Karpas-422 (cell line): ENCODE results near the gene RBMS3. TPM values are rescaled to one million over a fixed set of nuclear protein-coding genes. Genes with fewer than 3 reads are reported as not detected.

Source experiments
- DNase-seq: peaks from one replicate; pipeline ENCODE4 v3.0.0-alpha.2; 2015
- H2AFZ ChIP-seq: fragments of 200-600 bp; sonication (generic); 2 replicates; pipeline ENCODE4 v1.6.1; 2014; ENCODE audit warnings: antibody characterized with exemption, low read length, mixed read lengths
- H3K27ac ChIP-seq: fragments of 200-600 bp; sonication (generic); 2 replicates; pipeline ENCODE4 v1.5.1; 2014; ENCODE audit warnings: mild to moderate bottlenecking, low read length, moderate library complexity
- H3K27me3 ChIP-seq: fragments of 200-600 bp; sonication (generic); 2 replicates; pipeline ENCODE4 v1.6.1; 2014; ENCODE audit warnings: low read length, mixed read lengths
- H3K36me3 ChIP-seq: fragments of 200-600 bp; sonication (generic); 2 replicates; pipeline ENCODE4 v1.6.1; 2014; ENCODE audit warnings: low read length, mixed read lengths; ENCODE audit not compliant: insufficient read depth
- H3K4me1 ChIP-seq: fragments of 200-600 bp; sonication (generic); 2 replicates; pipeline ENCODE4 v1.6.1; 2014; ENCODE audit warnings: mild to moderate bottlenecking, low read length, mixed read lengths
- H3K4me2 ChIP-seq: fragments of 200-600 bp; sonication (generic); 2 replicates; pipeline ENCODE4 v1.6.1; 2014; ENCODE audit warnings: low read length, low read depth, mild to moderate bottlenecking; ENCODE audit not compliant: poor library complexity, severe bottlenecking
- H3K4me3 ChIP-seq: fragments of 200-600 bp; sonication (generic); 2 replicates; pipeline ENCODE4 v1.5.1; 2014; ENCODE audit warnings: mild to moderate bottlenecking, antibody characterized with exemption, low read length, mixed read lengths
- H3K79me2 ChIP-seq: fragments of 200-600 bp; sonication (generic); 2 replicates; pipeline ENCODE4 v1.6.1; 2014; ENCODE audit warnings: mild to moderate bottlenecking, low read length, mixed read lengths
- H3K9ac ChIP-seq: fragments of 200-600 bp; sonication (generic); 2 replicates; pipeline ENCODE4 v1.6.0; 2014; ENCODE audit warnings: low read length
- H3K9me2 ChIP-seq: fragments of 200-600 bp; sonication (generic), shearing (Covaris generic); replicated peaks from 2 replicates; pipeline ENCODE4 v1.6.0; 2014; ENCODE audit warnings: mild to moderate bottlenecking, low read length, moderate library complexity; ENCODE audit not compliant: insufficient read depth
- H3K9me3 ChIP-seq: fragments of 300-700, 200-600 bp; sonication (generic); 2 replicates; pipeline ENCODE4 v1.6.1; 2014; ENCODE audit warnings: low read length, mixed read lengths
- H4K20me1 ChIP-seq: fragments of 200-600 bp; sonication (generic); 2 replicates; pipeline ENCODE4 v1.6.1; 2014; ENCODE audit warnings: mild to moderate bottlenecking, antibody characterized with exemption, low read length, low read depth; ENCODE audit not compliant: insufficient read depth
- total RNA-seq: library from RNA; depleted of rRNA; stranded (reverse); fragments of >200 nt; shearing (Covaris generic); gene quantifications from 2 replicates; pipeline ENCODE4 v1.2.3, GENCODE V29; 2014; ENCODE audit warnings: low replicate concordance

The RBMS3 gene
- total RNA-seq, 1 experiment from 2014 or later: not detected

- Histone ChIP-seq H3K27me3 (no peaks in the 10 kb centered on the region), H3K9me2 (no peaks in the 10 kb centered on the region), H3K9me3 (peaks cover 18% of the 10 kb centered on the region), H3K27ac (no peak overlapping the region), H3K9ac (no peak overlapping the region), H3K79me2 (no peaks in the 10 kb centered on the region), H4K20me1 (no peaks in the 10 kb centered on the region), H3K4me2 (no peak overlapping the region), H2AFZ (no peak overlapping the region), H3K4me1 (no peaks in the 10 kb centered on the region), H3K36me3 (no peaks in the 10 kb centered on the region), H3K4me3 (no peak overlapping the region)
- DNase-seq: no peak
These were observed 661.4 kb downstream of the RBMS3 start for GRCh38 chr3:29942297-29942696.

DNA sequence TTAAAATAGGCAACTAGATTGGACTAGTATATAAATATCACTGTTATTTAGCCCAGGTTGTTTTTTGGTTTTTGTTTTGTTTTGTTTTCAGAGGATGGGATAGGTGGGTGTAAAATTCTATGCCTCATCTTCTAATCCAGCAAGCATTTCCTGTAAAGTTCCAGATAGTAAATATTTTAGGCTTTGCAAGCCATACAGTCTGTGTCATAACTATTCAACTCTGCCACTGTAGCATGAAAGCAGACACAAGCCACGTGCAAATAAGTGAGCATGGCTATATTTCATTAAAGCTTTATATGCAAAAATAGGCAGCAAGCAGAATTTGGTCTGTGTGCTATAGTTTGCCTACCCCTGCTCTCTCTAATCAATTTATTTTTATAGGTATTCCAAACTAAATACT is 668.3 kb downstream of the RBMS3 start:
- no peak for DNase-seq

GRCh38 chr3:29949940-29950616 is 669.2 kb downstream of the RBMS3 start:
- no peaks in the 10 kb centered on the region for H3K9me2 ChIP-seq
- no peaks in the 10 kb centered on the region for H4K20me1 ChIP-seq
- H3K9ac ChIP-seq: no peak overlapping the region
- no peak overlapping the region for H3K27ac ChIP-seq
- H3K4me2 ChIP-seq: no peak overlapping the region
- no peaks in the 10 kb centered on the region for H3K36me3 ChIP-seq
- no peak overlapping the region for H2AFZ ChIP-seq
- no peaks in the 10 kb centered on the region for H3K4me1 ChIP-seq
- DNase-seq: no peak
- H3K79me2 ChIP-seq: no peaks in the 10 kb centered on the region
- H3K4me3 ChIP-seq: no peak overlapping the region
- peaks cover 3% of the 10 kb centered on the region; the same call in 1 of the 2 replicates for H3K9me3 ChIP-seq
- no peaks in the 10 kb centered on the region; the same call in 1 of the 2 replicates for H3K27me3 ChIP-seq

More for the DNA sequence above, 668.3 kb downstream of the RBMS3 start:
- no peak overlapping the region for H3K4me3 ChIP-seq
- H3K4me2 ChIP-seq: no peak overlapping the region
- H3K79me2 ChIP-seq: no peaks in the 10 kb centered on the region
- no peak overlapping the region for H3K9ac ChIP-seq
- no peaks in the 10 kb centered on the region for H3K4me1 ChIP-seq
- H3K9me3 ChIP-seq: peaks cover 6% of the 10 kb centered on the region; the same call in 1 of the 2 replicates
- no peaks in the 10 kb centered on the region for H3K9me2 ChIP-seq
- H4K20me1 ChIP-seq: no peaks in the 10 kb centered on the region
- H3K27ac ChIP-seq: no peak overlapping the region
- H3K36me3 ChIP-seq: no peaks in the 10 kb centered on the region
- no peak overlapping the region for H2AFZ ChIP-seq
- no peaks in the 10 kb centered on the region; the same call in 1 of the 2 replicates for H3K27me3 ChIP-seq

DNA sequence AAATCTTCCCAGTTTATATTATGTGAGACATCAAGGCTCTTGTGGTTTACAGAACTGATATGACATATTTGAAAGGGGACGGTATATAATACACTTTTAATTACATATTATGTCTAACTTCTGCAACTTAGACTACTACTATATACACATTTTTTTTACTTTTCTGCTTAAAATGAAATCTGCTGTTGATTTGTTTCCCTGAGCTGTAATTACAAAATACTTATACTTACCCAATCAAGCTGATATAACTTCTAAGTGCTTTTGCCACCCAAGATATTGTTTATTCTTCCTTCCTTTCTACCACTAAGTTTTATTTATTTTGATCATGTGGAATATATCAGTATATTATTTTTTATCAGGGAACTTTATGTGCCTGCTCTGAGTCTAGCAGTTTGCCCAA is 671.6 kb downstream of the RBMS3 start:
- H3K9me2 ChIP-seq: no peaks in the 10 kb centered on the region
- H3K36me3 ChIP-seq: no peaks in the 10 kb centered on the region
- H2AFZ ChIP-seq: no peak overlapping the region
- H3K9ac ChIP-seq: no peak overlapping the region
- H3K79me2 ChIP-seq: no peaks in the 10 kb centered on the region
- no peaks in the 10 kb centered on the region for H3K4me1 ChIP-seq
- no peak for DNase-seq
- no peaks in the 10 kb centered on the region; the same call in 1 of the 2 replicates for H3K27me3 ChIP-seq
- no peak overlapping the region for H3K4me3 ChIP-seq
- no peak overlapping the region for H3K27ac ChIP-seq
- peaks cover 3% of the 10 kb centered on the region for H3K9me3 ChIP-seq
- H3K4me2 ChIP-seq: no peak overlapping the region
- H4K20me1 ChIP-seq: no peaks in the 10 kb centered on the region

GRCh38 chr3:29955413-29955812 is 674.5 kb downstream of the RBMS3 start:
- Histone ChIP-seq H3K4me3 (no peak overlapping the region), H3K4me1 (no peaks in the 10 kb centered on the region), H3K4me2 (no peak overlapping the region), H4K20me1 (no peaks in the 10 kb centered on the region), H3K27me3 (no peaks in the 10 kb centered on the region), H3K9ac (no peak overlapping the region), H3K36me3 (no peaks in the 10 kb centered on the region), H3K9me3 (peaks cover 7% of the 10 kb centered on the region), H3K79me2 (no peaks in the 10 kb centered on the region), H3K27ac (no peak overlapping the region), H2AFZ (no peak overlapping the region), H3K9me2 (no peaks in the 10 kb centered on the region)
- no peak for DNase-seq

- no peak overlapping the region for H2AFZ ChIP-seq
- no peaks in the 10 kb centered on the region for H3K79me2 ChIP-seq
- H4K20me1 ChIP-seq: no peaks in the 10 kb centered on the region
- H3K9ac ChIP-seq: no peak overlapping the region
- no peaks in the 10 kb centered on the region for H3K4me1 ChIP-seq
- peaks cover 7% of the 10 kb centered on the region for H3K9me3 ChIP-seq
- no peaks in the 10 kb centered on the region for H3K9me2 ChIP-seq
- H3K4me2 ChIP-seq: no peak overlapping the region
- no peaks in the 10 kb centered on the region for H3K36me3 ChIP-seq
- DNase-seq: no peak
- no peak overlapping the region for H3K4me3 ChIP-seq
- H3K27me3 ChIP-seq: no peaks in the 10 kb centered on the region
- H3K27ac ChIP-seq: no peak overlapping the region
These were observed 677.9 kb downstream of the RBMS3 start for GRCh38 chr3:29958816-29959215.

GRCh38 chr3:29971895-29972294 is 691.0 kb downstream of the RBMS3 start:
- Histone ChIP-seq H3K4me2 (no peak overlapping the region), H3K9ac (no peak overlapping the region), H2AFZ (no peak overlapping the region), H3K79me2 (no peaks in the 10 kb centered on the region), H3K9me3 (peaks cover 16% of the 10 kb centered on the region), H4K20me1 (no peaks in the 10 kb centered on the region), H3K4me1 (no peaks in the 10 kb centered on the region), H3K27me3 (no peaks in the 10 kb centered on the region), H3K27ac (no peak overlapping the region), H3K9me2 (peaks cover 3% of the 10 kb centered on the region; the same call in 1 of the 2 replicates), H3K36me3 (no peaks in the 10 kb centered on the region), H3K4me3 (no peak overlapping the region)
- no peak for DNase-seq

DNA sequence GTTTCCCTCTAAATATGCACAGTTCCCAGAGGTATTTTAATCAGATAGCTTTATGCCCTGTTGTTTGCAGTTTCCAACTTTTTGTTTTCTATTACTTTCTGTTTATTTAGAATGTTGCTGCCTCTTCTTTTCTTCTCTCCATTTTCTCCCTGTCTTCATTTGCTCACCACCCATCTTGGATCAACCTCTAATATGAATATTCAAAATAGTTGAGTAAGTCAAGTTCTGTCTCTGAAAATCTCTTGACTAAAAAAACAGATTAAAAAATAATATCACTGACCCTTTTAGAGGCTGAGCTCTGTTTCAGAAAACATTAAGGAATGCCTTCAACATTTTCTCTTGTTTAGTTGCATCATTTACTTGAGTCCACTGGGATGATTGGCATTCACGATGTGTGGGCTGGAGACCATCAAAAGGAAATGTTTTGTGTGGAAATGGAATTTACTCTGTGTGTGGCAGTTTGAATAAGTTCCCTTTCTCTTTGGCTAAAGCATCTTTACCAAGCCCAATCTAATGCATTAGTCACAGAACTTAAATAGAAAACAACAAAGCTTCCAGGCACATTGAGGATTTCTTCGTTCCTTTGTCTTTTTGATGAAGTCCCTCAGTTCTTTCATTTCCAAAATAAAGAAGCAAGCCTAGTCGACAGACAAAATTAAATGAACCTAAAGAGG is 691.6 kb downstream of the RBMS3 start:
- H3K9me3 ChIP-seq: peaks cover 19% of the 10 kb centered on the region
- no peaks in the 10 kb centered on the region for H3K79me2 ChIP-seq
- no peak overlapping the region for H3K27ac ChIP-seq
- no peaks in the 10 kb centered on the region for H4K20me1 ChIP-seq
- H3K4me3 ChIP-seq: no peak overlapping the region
- no peaks in the 10 kb centered on the region for H3K27me3 ChIP-seq
- no peak overlapping the region for H2AFZ ChIP-seq
- no peak for DNase-seq
- H3K4me2 ChIP-seq: no peak overlapping the region
- H3K36me3 ChIP-seq: no peaks in the 10 kb centered on the region
- peaks cover 3% of the 10 kb centered on the region; the same call in 1 of the 2 replicates for H3K9me2 ChIP-seq
- no peaks in the 10 kb centered on the region for H3K4me1 ChIP-seq
- H3K9ac ChIP-seq: no peak overlapping the region
